Medulla oblongata (tissue), 1 donor: ENCODE data around the gene TMEM38A.
A peak's percentile ranks its signal among the peaks of the same experiment; 100 is the strongest.
"Not testable (repeated sequence)": the region's sequence is repeated elsewhere in the genome, so short reads cannot be mapped to it uniquely, and the experiment has no call there.

Source experiments
- DNase-seq: peaks from one replicate; pipeline ENCODE4 v3.0.0-alpha.2; 2015; ENCODE audit errors: extremely low spot score

TMEM38A gene

DNA sequence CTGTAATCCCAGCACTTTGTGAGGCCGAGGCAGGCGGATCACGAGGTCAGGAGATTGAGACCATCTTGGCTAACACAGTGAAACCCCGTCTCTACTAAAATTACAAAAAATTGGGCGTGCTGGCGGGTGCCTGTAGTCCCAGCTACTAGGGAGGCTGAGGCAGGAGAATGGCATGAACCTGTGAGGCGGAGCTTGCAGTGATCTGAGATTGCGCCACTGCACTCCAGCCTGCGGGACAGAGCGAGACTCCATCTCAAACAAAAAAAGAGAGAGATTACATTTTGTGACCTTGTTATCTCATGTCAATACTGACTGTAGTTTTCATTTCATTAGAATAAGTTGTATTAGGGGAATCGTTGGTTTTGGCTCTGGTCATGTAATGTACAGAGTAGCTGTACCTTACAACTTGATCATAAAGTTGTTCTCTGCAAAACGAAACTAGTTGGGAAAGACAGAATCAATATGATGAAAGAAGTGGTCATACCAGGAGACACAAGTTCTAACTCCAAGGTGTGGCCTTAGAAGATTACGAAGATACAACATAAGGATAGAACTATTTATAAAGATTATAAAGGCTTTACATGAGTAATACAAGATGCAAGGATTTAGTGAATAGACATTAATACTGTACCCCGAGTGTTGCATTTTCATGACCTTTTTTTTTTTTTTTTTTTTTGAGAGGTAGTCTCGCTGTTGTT is 15.3 kb downstream of the TMEM38A start:
- no peak for DNase-seq

GRCh38 chr19:16677055-16677454 is 16.1 kb downstream of the TMEM38A start:
- no peak for DNase-seq

DNA sequence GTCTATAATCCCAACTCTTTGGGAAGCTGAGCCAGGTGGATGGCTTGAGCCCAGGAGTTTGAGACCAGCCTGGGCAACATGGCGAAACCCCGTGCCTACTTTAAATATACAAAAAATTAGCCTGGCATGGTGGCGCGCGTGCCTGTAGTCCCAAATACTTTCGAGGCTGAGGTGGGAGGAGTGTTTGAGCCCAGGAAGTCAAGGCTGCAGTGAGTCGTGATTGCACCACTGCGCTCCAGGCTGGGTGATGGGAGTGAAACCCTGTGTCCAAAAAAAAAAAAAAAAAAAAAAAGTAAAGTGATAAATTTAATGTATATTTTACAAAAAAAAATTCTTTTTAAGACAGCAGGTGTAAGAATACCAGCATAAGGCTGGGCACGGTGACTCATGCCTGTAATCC is 17.6 kb downstream of the TMEM38A start:
- DNase-seq = no peak

GRCh38 chr19:16679811-16680210 is 18.9 kb downstream of the TMEM38A start:
- no peak for DNase-seq

GRCh38 chr19:16682539-16682938 is 21.6 kb downstream of the TMEM38A start:
- no peak for DNase-seq

- DNase-seq = no peak
Observed at GRCh38 chr19:16684216-16684615, 23.3 kb downstream of the TMEM38A start.

- no peak for DNase-seq
Observed at GRCh38 chr19:16688084-16688483, 27.1 kb downstream of the TMEM38A start.

DNA sequence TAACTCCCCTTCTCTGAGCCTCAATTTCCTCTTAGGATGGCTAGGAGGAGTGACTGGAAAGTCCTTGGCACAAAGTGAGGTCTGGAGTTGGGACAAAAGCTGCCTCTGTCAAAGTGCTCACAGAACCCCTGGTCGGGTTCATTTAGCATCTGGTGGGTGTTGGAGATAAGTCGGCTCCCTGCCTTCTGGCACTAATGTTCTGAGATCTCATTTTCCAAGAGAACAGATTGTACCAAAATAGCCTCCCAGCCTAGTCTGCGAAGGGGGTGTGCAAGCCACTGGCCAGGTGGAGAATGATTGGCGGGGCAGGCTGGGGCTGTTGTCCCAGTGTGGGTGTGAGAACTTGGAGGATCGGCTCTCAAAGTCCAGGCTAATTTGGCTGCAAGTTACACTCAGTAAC is 38.0 kb downstream of the TMEM38A start:
- no peak for DNase-seq

DNA sequence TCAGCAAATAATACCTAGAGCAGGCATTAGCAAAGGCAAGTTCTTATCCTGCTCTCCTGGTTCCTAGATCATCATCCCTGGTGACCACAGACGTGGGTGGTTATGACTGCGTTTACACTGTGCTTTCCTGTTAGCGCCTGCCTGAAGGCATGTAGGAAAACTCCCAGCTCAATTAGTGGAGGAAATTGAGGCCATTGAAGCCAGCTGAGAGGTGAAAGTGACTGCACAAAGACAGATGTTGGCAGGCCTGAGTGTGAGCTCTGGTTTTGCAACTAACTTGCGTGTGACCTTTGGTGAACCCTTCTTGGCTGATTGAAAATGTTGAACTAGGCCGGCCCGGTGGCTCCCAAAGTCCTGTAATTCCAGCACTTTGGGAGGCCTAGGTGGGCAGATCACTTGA is 41.2 kb downstream of the TMEM38A start:
- no peak for DNase-seq

GRCh38 chr19:16703677-16704076 is 42.7 kb downstream of the TMEM38A start:
- no peak for DNase-seq

DNA sequence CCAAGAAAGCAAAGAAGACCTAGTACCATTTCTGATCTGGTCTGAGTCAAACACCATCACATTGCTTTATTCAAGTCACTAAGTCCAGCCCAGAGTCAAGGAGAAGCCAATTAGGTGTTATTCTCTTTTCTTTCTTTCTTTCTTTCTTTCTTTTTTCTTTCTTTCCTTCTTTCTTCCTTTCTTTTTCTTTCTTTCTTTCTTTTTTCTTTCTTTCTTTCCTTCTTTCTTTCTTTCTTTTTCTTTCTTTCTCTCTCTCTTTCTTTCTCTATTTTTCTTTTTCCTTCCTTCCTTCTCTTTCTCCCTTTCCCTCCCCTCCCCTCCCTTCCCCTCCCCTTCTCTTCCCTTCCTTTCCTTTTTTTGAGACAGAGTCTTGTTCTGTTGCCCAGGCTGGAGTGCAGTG is 49.9 kb downstream of the TMEM38A start:
- DNase-seq = not testable (repeated sequence)

- DNase-seq = not testable (repeated sequence)
Observed at GRCh38 chr19:16712295-16712694, 51.4 kb downstream of the TMEM38A start.

DNA sequence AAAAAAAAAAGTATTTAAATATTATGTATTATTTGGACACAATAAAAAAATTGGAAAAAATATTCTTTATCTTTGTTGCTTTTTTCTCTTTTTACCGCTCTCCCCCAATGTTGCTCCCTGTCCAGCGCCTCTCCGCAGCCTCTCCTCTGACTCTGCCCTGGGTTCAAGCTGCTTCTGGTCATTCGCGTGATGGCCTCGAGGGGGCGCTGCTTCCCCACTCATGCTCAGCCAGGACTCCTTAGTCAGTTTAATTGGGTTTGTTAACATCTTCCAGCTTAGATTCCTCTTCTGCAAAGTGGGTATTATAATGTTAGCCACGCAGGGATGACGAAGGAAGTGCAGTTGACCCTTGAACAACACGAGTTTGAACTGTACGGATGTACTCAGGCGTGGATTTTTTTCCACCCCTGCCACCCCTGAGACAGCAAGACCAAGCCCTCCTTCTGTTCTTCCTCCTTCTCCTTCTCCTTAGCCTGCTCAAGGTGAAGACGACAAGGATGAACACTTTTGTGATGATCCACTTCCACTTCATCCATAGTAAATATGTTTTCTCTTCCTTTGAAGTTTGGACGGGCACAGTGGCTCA is 53.9 kb downstream of the TMEM38A start:
- peak; percentile 60 for DNase-seq

- no peak for DNase-seq
Observed at GRCh38 chr19:16715611-16716010, 54.7 kb downstream of the TMEM38A start.

DNA sequence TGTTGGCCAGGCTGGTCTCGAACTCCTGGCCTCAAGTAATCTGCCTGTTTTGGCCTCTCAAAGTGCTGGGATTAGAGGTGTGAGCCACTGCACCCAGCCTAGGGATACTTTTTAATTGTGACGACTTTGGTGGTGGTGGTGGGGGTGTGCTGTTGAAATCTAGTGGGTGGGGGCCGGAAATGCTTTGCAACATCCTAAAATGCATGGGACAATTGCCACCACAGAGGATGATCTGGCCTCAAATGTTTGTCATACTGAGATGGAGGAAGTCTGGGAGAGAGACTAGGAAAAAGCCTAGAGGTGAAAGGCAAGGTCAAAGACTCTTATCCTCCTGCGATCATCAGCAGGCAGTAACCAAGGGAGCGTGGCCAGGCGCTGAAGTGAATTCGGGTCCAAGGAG is 60.1 kb downstream of the TMEM38A start:
- DNase-seq = no peak

DNA sequence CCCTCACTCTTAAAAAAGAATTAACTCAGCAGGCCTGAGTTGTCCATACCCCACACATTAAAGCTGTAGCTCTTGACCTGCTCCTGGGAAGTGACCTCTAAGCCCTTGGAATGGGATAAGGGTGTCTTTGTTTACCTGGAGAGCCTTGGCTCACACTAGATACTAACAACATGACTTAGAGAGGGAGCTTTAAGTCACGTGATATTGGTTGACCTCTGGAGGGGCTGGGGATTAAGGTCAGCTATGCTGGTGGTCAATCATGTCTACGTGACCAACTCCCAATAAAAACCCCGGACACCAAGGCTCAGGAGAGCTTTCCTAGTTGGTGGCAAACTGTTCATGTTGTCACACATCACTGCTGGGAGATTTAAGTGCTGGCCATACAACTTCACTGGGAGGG is 61.7 kb downstream of the TMEM38A start:
- DNase-seq = no peak

DNA sequence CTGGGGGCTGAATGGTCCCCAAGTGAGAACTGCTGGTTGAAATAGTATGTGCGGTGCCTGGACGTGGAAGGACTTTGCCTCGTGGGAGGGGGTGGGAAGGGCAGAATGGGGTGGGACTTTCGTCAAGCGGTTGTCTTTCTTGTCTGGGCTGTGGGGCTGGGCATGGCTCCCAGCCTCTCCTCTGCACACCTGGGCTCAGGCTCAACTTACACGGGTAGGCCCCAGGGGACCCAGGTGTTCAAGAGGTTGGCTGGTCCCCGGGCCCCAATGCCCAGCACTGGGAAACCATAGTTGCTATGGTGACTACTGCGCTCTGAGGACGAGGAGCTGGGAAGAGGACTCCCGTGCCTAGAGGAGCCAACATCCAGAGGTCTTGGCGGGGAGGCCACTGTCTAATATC is 66.0 kb downstream of the TMEM38A start:
- no peak for DNase-seq

- not testable (repeated sequence) for DNase-seq
Observed at GRCh38 chr19:16735650-16736266, 74.8 kb downstream of the TMEM38A start.

DNA sequence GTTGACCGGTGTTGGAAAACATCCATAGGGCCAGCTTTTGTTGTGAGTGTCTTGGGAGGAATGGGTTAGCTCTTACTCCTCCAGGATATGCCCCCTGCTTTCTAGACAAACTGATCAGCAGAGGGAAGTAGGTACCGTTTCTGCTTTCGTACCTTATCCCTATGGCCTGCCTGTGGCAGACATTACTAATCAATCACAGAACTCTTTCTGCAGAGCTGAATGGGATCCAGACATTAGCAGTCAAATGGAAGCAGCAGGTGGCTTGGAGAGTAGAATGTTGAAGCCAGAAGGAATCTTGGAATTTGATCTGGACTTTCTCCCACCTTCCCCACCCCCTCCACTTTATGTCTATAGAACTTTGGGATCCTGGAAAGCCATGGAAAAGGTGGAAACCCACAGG is 75.8 kb downstream of the TMEM38A start:
- DNase-seq = no peak

DNA sequence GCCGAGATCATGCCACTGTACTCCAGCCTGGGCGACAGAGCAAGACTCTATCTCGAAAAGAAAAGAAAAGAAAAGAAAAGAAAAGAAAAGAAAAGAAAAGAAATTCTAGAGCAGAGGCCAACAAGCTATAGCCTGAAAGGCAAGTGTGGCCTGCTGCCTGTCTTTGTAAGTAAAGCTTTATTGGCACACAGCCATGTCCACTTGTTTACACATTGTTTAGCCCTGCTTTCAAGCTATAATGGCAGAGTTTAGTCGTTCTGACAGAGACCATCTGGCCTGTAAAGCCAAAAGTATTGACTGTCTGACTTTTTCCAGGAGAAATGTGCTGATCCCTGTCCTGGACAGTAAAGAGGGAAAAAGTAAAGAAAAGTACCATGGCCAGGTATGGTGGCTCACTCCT is 77.0 kb downstream of the TMEM38A start:
- DNase-seq = no peak

DNA sequence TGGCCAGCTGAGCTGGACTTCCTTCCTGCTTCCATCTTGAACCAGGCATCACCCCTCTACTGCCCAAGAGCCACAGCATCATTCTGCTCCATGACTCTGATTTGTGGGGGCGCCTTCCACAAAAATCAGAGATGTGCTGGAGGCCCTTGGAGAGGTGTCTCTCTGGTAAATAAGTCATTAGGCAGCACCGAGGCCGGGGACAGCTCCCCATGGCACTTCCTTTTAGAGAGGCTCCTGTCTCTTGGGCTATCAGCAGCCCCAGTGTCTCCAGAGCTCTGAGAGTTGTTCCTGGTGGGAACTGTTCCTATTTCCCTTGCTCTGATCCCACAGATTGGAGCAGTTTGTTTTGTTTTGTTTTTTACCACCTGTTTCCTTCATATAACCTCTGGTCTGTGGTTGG is 78.6 kb downstream of the TMEM38A start:
- DNase-seq = no peak
